K562 (cell line): ENCODE data around the gene FHIT.

Experiments
- CBX8 ChIP-seq: fragments of 200-600 bp; sonication (generic); IDR thresholded peaks from 2 replicates; pipeline ENCODE4 v1.6.1; 2012; ENCODE audit warnings: borderline replicate concordance, mixed run types, low read depth, mild to moderate bottlenecking, moderate library complexity, mixed read lengths, low read length, control low read depth, inconsistent platforms; ENCODE audit not compliant: poor library complexity, severe bottlenecking; ENCODE audit errors: extremely low read depth
- EHMT2 ChIP-seq: fragments of 450-650 bp; IDR thresholded peaks from 2 replicates; pipeline ENCODE4 v1.6.1; 2018; ENCODE audit warnings: antibody characterized with exemption
- ELF1 ChIP-seq: fragments of 200-800 bp; sonication (Bioruptor generic); IDR thresholded peaks from 2 replicates; pipeline ENCODE4 v1.6.1; 2016; ENCODE audit warnings: missing genetic modification characterization, missing compliant biosample characterization
- POLR2AphosphoS5 ChIP-seq: IDR thresholded peaks from 2 replicates; pipeline ENCODE4 v1.6.1; 2011; ENCODE audit warnings: mild to moderate bottlenecking, low read depth, low read length, moderate library complexity; ENCODE audit not compliant: control insufficient read depth, insufficient read depth
- SPI1 ChIP-seq: IDR thresholded peaks from 2 replicates; pipeline ENCODE4 v1.6.1; 2011; ENCODE audit warnings: low read depth, low read length, control low read depth, borderline replicate concordance
- ZC3H4 ChIP-seq: sonication (generic); formaldehyde crosslinking; IDR thresholded peaks from 2 replicates; pipeline ENCODE4 v1.9.0; 2021; ENCODE audit warnings: missing genetic modification reagents, borderline replicate concordance
- ZNF644 ChIP-seq: fragments of 200-800 bp; sonication (Bioruptor generic); IDR thresholded peaks from 2 replicates; pipeline ENCODE4 v1.6.1; 2016; ENCODE audit warnings: low read depth, missing genetic modification characterization, missing compliant biosample characterization
- TF ChIP-seq, protein P1 (sequence below): sonication (generic); formaldehyde crosslinking; IDR thresholded peaks from 2 replicates; pipeline ENCODE4 v1.8.0; 2023; ENCODE audit warnings: mild to moderate bottlenecking, missing genetic modification reagents
- TF ChIP-seq, protein P2 (sequence below): sonication (generic); formaldehyde crosslinking; IDR thresholded peaks from 2 replicates; pipeline ENCODE4 v1.8.1; 2023; ENCODE audit warnings: mild to moderate bottlenecking, missing genetic modification reagents
- TF ChIP-seq, protein P3 (sequence below), 3 experiments: IDR thresholded peaks in 2 of 3; conservative IDR thresholded peaks in 1 of 3; 2 replicates each; pipeline ENCODE4 v1.5.1; 2011 to 2012; ENCODE audit warnings: low read length in 3 of 3, mild to moderate bottlenecking in 3 of 3, control low read depth in 2 of 3, improper control_type of control experiment in 1 of 3, inconsistent platforms in 1 of 3, low read depth in 1 of 3, mixed read lengths in 1 of 3, moderate library complexity in 1 of 3; ENCODE audit not compliant: insufficient read depth in 2 of 3

DNA sequence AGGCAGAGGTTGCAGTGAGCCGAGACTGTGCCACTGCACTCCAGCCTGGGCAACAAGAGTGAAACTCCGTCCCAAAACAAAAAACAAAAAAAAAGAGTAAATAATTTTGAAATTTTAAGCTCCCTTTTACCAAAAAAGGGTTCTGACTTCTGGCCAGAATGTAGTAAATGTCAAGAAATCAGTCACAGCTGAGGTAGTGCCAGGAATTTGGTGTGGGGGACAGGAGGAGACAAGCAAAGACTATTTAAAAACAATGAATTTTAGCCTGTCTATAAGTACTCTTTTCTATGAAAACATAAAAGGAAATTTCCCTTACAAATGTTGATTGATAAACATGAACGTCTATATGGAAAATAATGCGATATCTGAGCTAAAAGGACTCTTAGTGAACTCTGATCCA is 363.7 kb downstream of the FHIT start:
- TF ChIP-seq, protein P1, sequence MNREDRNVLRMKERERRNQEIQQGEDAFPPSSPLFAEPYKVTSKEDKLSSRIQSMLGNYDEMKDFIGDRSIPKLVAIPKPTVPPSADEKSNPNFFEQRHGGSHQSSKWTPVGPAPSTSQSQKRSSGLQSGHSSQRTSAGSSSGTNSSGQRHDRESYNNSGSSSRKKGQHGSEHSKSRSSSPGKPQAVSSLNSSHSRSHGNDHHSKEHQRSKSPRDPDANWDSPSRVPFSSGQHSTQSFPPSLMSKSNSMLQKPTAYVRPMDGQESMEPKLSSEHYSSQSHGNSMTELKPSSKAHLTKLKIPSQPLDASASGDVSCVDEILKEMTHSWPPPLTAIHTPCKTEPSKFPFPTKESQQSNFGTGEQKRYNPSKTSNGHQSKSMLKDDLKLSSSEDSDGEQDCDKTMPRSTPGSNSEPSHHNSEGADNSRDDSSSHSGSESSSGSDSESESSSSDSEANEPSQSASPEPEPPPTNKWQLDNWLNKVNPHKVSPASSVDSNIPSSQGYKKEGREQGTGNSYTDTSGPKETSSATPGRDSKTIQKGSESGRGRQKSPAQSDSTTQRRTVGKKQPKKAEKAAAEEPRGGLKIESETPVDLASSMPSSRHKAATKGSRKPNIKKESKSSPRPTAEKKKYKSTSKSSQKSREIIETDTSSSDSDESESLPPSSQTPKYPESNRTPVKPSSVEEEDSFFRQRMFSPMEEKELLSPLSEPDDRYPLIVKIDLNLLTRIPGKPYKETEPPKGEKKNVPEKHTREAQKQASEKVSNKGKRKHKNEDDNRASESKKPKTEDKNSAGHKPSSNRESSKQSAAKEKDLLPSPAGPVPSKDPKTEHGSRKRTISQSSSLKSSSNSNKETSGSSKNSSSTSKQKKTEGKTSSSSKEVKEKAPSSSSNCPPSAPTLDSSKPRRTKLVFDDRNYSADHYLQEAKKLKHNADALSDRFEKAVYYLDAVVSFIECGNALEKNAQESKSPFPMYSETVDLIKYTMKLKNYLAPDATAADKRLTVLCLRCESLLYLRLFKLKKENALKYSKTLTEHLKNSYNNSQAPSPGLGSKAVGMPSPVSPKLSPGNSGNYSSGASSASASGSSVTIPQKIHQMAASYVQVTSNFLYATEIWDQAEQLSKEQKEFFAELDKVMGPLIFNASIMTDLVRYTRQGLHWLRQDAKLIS (CRISPR knock-in tag) = no peak
- TF ChIP-seq, protein P2, sequence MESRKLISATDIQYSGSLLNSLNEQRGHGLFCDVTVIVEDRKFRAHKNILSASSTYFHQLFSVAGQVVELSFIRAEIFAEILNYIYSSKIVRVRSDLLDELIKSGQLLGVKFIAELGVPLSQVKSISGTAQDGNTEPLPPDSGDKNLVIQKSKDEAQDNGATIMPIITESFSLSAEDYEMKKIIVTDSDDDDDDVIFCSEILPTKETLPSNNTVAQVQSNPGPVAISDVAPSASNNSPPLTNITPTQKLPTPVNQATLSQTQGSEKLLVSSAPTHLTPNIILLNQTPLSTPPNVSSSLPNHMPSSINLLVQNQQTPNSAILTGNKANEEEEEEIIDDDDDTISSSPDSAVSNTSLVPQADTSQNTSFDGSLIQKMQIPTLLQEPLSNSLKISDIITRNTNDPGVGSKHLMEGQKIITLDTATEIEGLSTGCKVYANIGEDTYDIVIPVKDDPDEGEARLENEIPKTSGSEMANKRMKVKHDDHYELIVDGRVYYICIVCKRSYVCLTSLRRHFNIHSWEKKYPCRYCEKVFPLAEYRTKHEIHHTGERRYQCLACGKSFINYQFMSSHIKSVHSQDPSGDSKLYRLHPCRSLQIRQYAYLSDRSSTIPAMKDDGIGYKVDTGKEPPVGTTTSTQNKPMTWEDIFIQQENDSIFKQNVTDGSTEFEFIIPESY (CRISPR knock-in tag) = no peak
- TF ChIP-seq ZNF644 (tag) (no peak), CBX8 (no peak), POLR2AphosphoS5 (no peak), EHMT2 (no peak), SPI1 (no peak), ELF1 (tag) (no peak), ZC3H4 (CRISPR knock-in tag) (no peak)
- TF ChIP-seq, protein P3, sequence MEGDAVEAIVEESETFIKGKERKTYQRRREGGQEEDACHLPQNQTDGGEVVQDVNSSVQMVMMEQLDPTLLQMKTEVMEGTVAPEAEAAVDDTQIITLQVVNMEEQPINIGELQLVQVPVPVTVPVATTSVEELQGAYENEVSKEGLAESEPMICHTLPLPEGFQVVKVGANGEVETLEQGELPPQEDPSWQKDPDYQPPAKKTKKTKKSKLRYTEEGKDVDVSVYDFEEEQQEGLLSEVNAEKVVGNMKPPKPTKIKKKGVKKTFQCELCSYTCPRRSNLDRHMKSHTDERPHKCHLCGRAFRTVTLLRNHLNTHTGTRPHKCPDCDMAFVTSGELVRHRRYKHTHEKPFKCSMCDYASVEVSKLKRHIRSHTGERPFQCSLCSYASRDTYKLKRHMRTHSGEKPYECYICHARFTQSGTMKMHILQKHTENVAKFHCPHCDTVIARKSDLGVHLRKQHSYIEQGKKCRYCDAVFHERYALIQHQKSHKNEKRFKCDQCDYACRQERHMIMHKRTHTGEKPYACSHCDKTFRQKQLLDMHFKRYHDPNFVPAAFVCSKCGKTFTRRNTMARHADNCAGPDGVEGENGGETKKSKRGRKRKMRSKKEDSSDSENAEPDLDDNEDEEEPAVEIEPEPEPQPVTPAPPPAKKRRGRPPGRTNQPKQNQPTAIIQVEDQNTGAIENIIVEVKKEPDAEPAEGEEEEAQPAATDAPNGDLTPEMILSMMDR (IDR thresholded peaks at IDR 0.05 in 2 of 3, conservative IDR thresholded peaks at IDR 0.05 in 1 of 3; ENCODE audit: insufficient read depth in 2 of 3, low read depth in 1 of 3, low read length in 3 of 3) = no peak
